Stimulated activated naive B cell treated with anti-CD40 and anti-IgM and Interleukin-4, amounts not matched to agents 10 μg/mL and 1 μg/mL and 100 μg/mL, for 72 hours (primary cell): ENCODE data around the gene DPP10.
"Not testable (repeated sequence)": the region's sequence is repeated elsewhere in the genome, so short reads cannot be mapped to it uniquely, and the experiment has no call there.

Source experiments
- ATAC-seq, 2 donors: fragments of 150-1000 bp; cut with Tn5 transposase; replicated peaks; 2 replicates each; pipeline ENCODE4 v1.10.0; 2021; ENCODE audit warnings: moderate library complexity in 1 of 2
- DNase-seq: peaks from one replicate; pipeline ENCODE4 v3.0.0; 2021
- H3K27ac Mint-ChIP-seq: one replicate; pipeline ENCODE4 v1.8.0; 2022; ENCODE audit warnings: mild to moderate bottlenecking, mixed read lengths
- H3K27me3 Mint-ChIP-seq, 2 donors: one replicate each; pipeline ENCODE4 v1.8.0; 2022; ENCODE audit warnings: mixed read lengths in 2 of 2
- H3K36me3 Mint-ChIP-seq, 2 donors: one replicate each; pipeline ENCODE4 v1.8.0; 2022; ENCODE audit warnings: mixed read lengths in 2 of 2, mild to moderate bottlenecking in 1 of 2
- H3K4me1 Mint-ChIP-seq, 2 donors: one replicate each; pipeline ENCODE4 v1.8.0; 2022; ENCODE audit warnings: mixed read lengths in 2 of 2, mild to moderate bottlenecking in 1 of 2
- H3K4me3 Mint-ChIP-seq, 2 donors: one replicate each; pipeline ENCODE4 v1.8.0; 2022; ENCODE audit warnings: mild to moderate bottlenecking in 2 of 2, mixed read lengths in 2 of 2, moderate library complexity in 1 of 2
- H3K9me3 Mint-ChIP-seq, 2 donors: one replicate each; pipeline ENCODE4 v1.8.0; 2022; ENCODE audit warnings: mixed read lengths in 2 of 2, mild to moderate bottlenecking in 1 of 2

Gene DPP10

GRCh38 chr2:114925296-114926255 lies 483.1 kb downstream of the DPP10 start:
- H3K27ac Mint-ChIP-seq: no peak overlapping the region
- no peak for ATAC-seq
- H3K4me1 Mint-ChIP-seq: no peaks in the 10 kb centered on the region
- peaks cover 7 to 10% of the 10 kb centered on the region in 2 donors for H3K9me3 Mint-ChIP-seq
- no peak overlapping the region for H3K4me3 Mint-ChIP-seq
- no peaks in the 10 kb centered on the region for H3K27me3 Mint-ChIP-seq
- H3K36me3 Mint-ChIP-seq: no peaks in the 10 kb centered on the region
- DNase-seq: no peak

- no peaks in the 10 kb centered on the region for H3K27me3 Mint-ChIP-seq
- H3K9me3 Mint-ChIP-seq: peaks cover 10 to 14% of the 10 kb centered on the region in 2 donors
- no peaks in the 10 kb centered on the region for H3K36me3 Mint-ChIP-seq
- no peak overlapping the region for H3K4me3 Mint-ChIP-seq
- no peak for DNase-seq
- ATAC-seq: no peak
- H3K4me1 Mint-ChIP-seq: no peaks in the 10 kb centered on the region
- no peak overlapping the region for H3K27ac Mint-ChIP-seq
These were observed 483.9 kb downstream of the DPP10 start for GRCh38 chr2:114926303-114926702.

- no peaks in the 10 kb centered on the region for H3K4me1 Mint-ChIP-seq
- no peaks in the 10 kb centered on the region for H3K27me3 Mint-ChIP-seq
- no peaks in the 10 kb centered on the region for H3K36me3 Mint-ChIP-seq
- ATAC-seq: no peak
- peaks cover 12 to 20% of the 10 kb centered on the region in 2 donors for H3K9me3 Mint-ChIP-seq
- DNase-seq: no peak
- no peak overlapping the region for H3K4me3 Mint-ChIP-seq
- no peak overlapping the region for H3K27ac Mint-ChIP-seq
These were observed 486.8 kb downstream of the DPP10 start for GRCh38 chr2:114929225-114929624.

GRCh38 chr2:114933671-114934241 lies 491.3 kb downstream of the DPP10 start:
- Mint-ChIP-seq H3K36me3 (no peaks in the 10 kb centered on the region), H3K27ac (no peak overlapping the region), H3K27me3 (no peaks in the 10 kb centered on the region), H3K9me3 (peaks cover 14 to 18% of the 10 kb centered on the region in 2 donors), H3K4me1 (no peaks in the 10 kb centered on the region), H3K4me3 (no peak overlapping the region)
- no peak for ATAC-seq
- no peak for DNase-seq

- H3K27me3 Mint-ChIP-seq: no peaks in the 10 kb centered on the region
- peaks cover 10 to 13% of the 10 kb centered on the region in 2 donors for H3K9me3 Mint-ChIP-seq
- H3K36me3 Mint-ChIP-seq: no peaks in the 10 kb centered on the region
- no peak for DNase-seq
- no peak overlapping the region for H3K27ac Mint-ChIP-seq
- no peak for ATAC-seq
- H3K4me3 Mint-ChIP-seq: no peak overlapping the region
- H3K4me1 Mint-ChIP-seq: no peaks in the 10 kb centered on the region
These were observed 492.6 kb downstream of the DPP10 start for GRCh38 chr2:114935031-114935430.

GRCh38 chr2:114937366-114937930 lies 495.0 kb downstream of the DPP10 start:
- H3K9me3 Mint-ChIP-seq: peaks cover 4 to 8% of the 10 kb centered on the region in 2 donors
- H3K4me3 Mint-ChIP-seq: no peak overlapping the region
- no peak for DNase-seq
- H3K4me1 Mint-ChIP-seq: no peaks in the 10 kb centered on the region
- no peaks in the 10 kb centered on the region for H3K27me3 Mint-ChIP-seq
- H3K27ac Mint-ChIP-seq: no peak overlapping the region
- H3K36me3 Mint-ChIP-seq: no peaks in the 10 kb centered on the region
- no peak for ATAC-seq

GRCh38 chr2:114940785-114941458 lies 498.5 kb downstream of the DPP10 start:
- DNase-seq (no peak), ATAC-seq (no peak)
- Mint-ChIP-seq H3K4me3 (no peak overlapping the region), H3K27me3 (no peaks in the 10 kb centered on the region), H3K4me1 (no peaks in the 10 kb centered on the region), H3K9me3 (peaks cover 1 to 3% of the 10 kb centered on the region in 2 donors), H3K36me3 (no peaks in the 10 kb centered on the region), H3K27ac (no peak overlapping the region)

GRCh38 chr2:114949228-114949804 lies 506.9 kb downstream of the DPP10 start:
- H3K36me3 Mint-ChIP-seq: no peaks in the 10 kb centered on the region
- no peak overlapping the region for H3K4me3 Mint-ChIP-seq
- H3K27me3 Mint-ChIP-seq: no peaks in the 10 kb centered on the region
- ATAC-seq: no peak
- DNase-seq: no peak
- H3K9me3 Mint-ChIP-seq: peaks cover 0 to 3% of the 10 kb centered on the region in 2 donors
- H3K4me1 Mint-ChIP-seq: no peaks in the 10 kb centered on the region
- no peak overlapping the region for H3K27ac Mint-ChIP-seq

- no peaks in the 10 kb centered on the region for H3K36me3 Mint-ChIP-seq
- no peaks in the 10 kb centered on the region for H3K4me1 Mint-ChIP-seq
- H3K9me3 Mint-ChIP-seq: peaks cover 5 to 8% of the 10 kb centered on the region in 2 donors
- no peak for DNase-seq
- H3K4me3 Mint-ChIP-seq: no peak overlapping the region
- ATAC-seq: no peak
- no peaks in the 10 kb centered on the region for H3K27me3 Mint-ChIP-seq
- H3K27ac Mint-ChIP-seq: no peak overlapping the region
These were observed 517.9 kb downstream of the DPP10 start for GRCh38 chr2:114960389-114960788.

GRCh38 chr2:114962532-114962931 lies 520.1 kb downstream of the DPP10 start:
- Mint-ChIP-seq H3K27me3 (no peaks in the 10 kb centered on the region), H3K9me3 (peaks cover 4 to 13% of the 10 kb centered on the region in 2 donors), H3K36me3 (no peaks in the 10 kb centered on the region), H3K27ac (no peak overlapping the region), H3K4me1 (no peaks in the 10 kb centered on the region), H3K4me3 (no peak overlapping the region)
- ATAC-seq (no peak), DNase-seq (no peak)

GRCh38 chr2:114968748-114969400 lies 526.4 kb downstream of the DPP10 start:
- Mint-ChIP-seq H3K9me3 (peaks cover 4 to 13% of the 10 kb centered on the region in 2 donors), H3K36me3 (no peaks in the 10 kb centered on the region), H3K27me3 (no peaks in the 10 kb centered on the region), H3K27ac (no peak overlapping the region), H3K4me1 (no peaks in the 10 kb centered on the region), H3K4me3 (no peak overlapping the region)
- DNase-seq (no peak), ATAC-seq (no peak)

GRCh38 chr2:115004321-115004720 lies 561.9 kb downstream of the DPP10 start:
- H3K4me3 Mint-ChIP-seq, H3K27me3 Mint-ChIP-seq: not testable (repeated sequence)

GRCh38 chr2:115011721-115012120 lies 569.3 kb downstream of the DPP10 start:
- H3K36me3 Mint-ChIP-seq: no peaks in the 10 kb centered on the region
- H3K27me3 Mint-ChIP-seq: no peaks in the 10 kb centered on the region
- H3K27ac Mint-ChIP-seq: no peak overlapping the region
- DNase-seq: no peak
- H3K4me3 Mint-ChIP-seq: no peak overlapping the region
- ATAC-seq: no peak
- H3K4me1 Mint-ChIP-seq: no peaks in the 10 kb centered on the region
- H3K9me3 Mint-ChIP-seq: peaks cover 0 to 1% of the 10 kb centered on the region in 2 donors

More at GRCh38 chr2:115004321-115004720, 561.9 kb downstream of the DPP10 start:
- H3K4me1 Mint-ChIP-seq, H3K27ac Mint-ChIP-seq, ATAC-seq, H3K9me3 Mint-ChIP-seq, DNase-seq, H3K36me3 Mint-ChIP-seq: not testable (repeated sequence)
